SU-DHL-6 (cell line): ENCODE results near the gene CSK.

ENCODE experiments used
- CTCF ChIP-seq: fragments of 200-600 bp; sonication (generic); IDR thresholded peaks from one replicate; pipeline ENCODE4 v1.5.1; 2017; ENCODE audit warnings: antibody characterized with exemption, mild to moderate bottlenecking, low read length, moderate library complexity; ENCODE audit not compliant: insufficient read depth, poor library complexity, severe bottlenecking
- EZH2phosphoT487 ChIP-seq: fragments of 200-600 bp; sonication (generic), shearing (Covaris generic); conservative IDR thresholded peaks from 2 replicates; pipeline ENCODE4 v1.6.1; 2018; ENCODE audit warnings: mild to moderate bottlenecking, antibody characterized with exemption, low read length, moderate library complexity, mixed read lengths

GRCh38 chr15:74840851-74841775 lies 59.2 kb downstream of the CSK start:
- TF ChIP-seq CTCF (no peak), EZH2phosphoT487 (no peak)
